ENCODE results near the gene SMARCA1.

Gene SMARCA1

DNA sequence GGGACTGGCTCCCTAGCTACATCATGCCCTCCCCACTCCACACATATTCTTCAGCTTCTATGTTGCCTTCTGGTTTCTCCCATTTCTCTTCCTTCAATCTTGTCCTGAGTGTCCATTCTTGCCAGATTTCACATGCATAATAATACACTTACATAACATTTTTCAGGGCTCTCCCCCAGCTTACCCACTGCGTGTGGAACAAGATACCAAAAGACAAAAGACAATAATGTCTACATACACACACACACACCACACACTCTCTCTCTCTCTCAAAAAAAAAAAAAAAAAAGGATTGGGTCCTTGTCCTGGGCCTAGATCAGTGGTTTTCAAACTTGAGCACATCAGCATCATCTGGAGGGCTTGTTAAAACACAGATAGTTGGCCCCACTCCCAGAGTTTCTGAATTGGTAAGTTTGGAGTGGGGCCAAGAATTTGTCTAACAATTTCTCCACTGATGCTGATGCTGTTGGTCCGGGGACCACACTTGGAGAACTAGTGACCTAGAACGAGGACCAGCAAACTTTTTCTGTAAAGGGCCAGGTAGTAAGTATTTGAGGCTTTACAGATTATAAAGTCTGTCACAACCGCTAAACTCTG, 6.5 kb upstream of the SMARCA1 start:
- H3K4me3 ChIP-seq (ENCODE audit: insufficient read length, low read depth), result no peak overlapping the region
- H3K4me1 ChIP-seq (ENCODE audit: insufficient read depth, insufficient read length), result no peaks in the 10 kb centered on the region
- DNase-seq (ENCODE audit: low read depth, low spot score), result no peak
- no peak for TF ChIP-seq ZNF274 (IDR thresholded peaks at IDR 0.05; ENCODE audit: low read depth, low read length)
- no peak for TF ChIP-seq YY1 (IDR thresholded peaks at IDR 0.05; ENCODE audit: insufficient read depth, insufficient read length)
- TF ChIP-seq SUZ12 (IDR thresholded peaks at IDR 0.05; ENCODE audit: extremely low read depth, insufficient read depth, insufficient read length), result no peak
- no peaks in the 10 kb centered on the region for H3K27me3 ChIP-seq (ENCODE audit: insufficient read depth, insufficient read length)
- no peak overlapping the region for H3K9ac ChIP-seq (ENCODE audit: insufficient read length, low read depth)
- H3K36me3 ChIP-seq (ENCODE audit: insufficient read depth, insufficient read length, low read length), result no peaks in the 10 kb centered on the region
- H3K9me3 ChIP-seq (ENCODE audit: insufficient read depth, low read length), result no peaks in the 10 kb centered on the region

DNA sequence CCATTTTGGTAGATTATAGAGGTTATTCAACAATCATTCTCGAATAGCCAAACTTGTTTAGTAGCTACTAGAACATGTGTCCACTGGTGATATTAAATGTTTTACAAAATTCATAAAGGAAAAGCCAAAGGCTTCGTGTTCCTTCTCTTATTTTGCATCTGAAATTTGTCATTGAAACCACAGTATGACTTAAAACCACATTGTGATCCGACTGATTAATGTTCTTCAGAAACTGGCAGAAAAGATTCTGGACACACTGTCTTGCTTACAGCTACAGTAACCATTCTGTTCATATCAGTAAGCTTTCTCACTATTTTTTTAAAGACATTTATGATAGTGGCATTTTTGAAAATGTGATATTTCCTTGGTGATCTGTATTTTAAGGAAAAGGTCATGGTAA, 2.6 kb upstream of the SMARCA1 start:
- no peaks in the 10 kb centered on the region for H3K4me1 ChIP-seq (ENCODE audit: insufficient read depth, insufficient read length)
- no peaks in the 10 kb centered on the region for H3K9me3 ChIP-seq (ENCODE audit: insufficient read depth, low read length)
- H3K36me3 ChIP-seq (ENCODE audit: insufficient read depth, insufficient read length, low read length), result no peaks in the 10 kb centered on the region
- H3K9ac ChIP-seq (ENCODE audit: insufficient read length, low read depth), result no peak overlapping the region
- no peak overlapping the region for H3K4me3 ChIP-seq (ENCODE audit: insufficient read length, low read depth)
- DNase-seq (ENCODE audit: low read depth, low spot score), result no peak
- no peaks in the 10 kb centered on the region for H3K27me3 ChIP-seq (ENCODE audit: insufficient read depth, insufficient read length)
- TF ChIP-seq ZNF274 (IDR thresholded peaks at IDR 0.05; ENCODE audit: low read depth, low read length), result no peak
- TF ChIP-seq YY1 (IDR thresholded peaks at IDR 0.05; ENCODE audit: insufficient read depth, insufficient read length), result no peak
- TF ChIP-seq SUZ12 (IDR thresholded peaks at IDR 0.05; ENCODE audit: extremely low read depth, insufficient read depth, insufficient read length), result no peak

DNA sequence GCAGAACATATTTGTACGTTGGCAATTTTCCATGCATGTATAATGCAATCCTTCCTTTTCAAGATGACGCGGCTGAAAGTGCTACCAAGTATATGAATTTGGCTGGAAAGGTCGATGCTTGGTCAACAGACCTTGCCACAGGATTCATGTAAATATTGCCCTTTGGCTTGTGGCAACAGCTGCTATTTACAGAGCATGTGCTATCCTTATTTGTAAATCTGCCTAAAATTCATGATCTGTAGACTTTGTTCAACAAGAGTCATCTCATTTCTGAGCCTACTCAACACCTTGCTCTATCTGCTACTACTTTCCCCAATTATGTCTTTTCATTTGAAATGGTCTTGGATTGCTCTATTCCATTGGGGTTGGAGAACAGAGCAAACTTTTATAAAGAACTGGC, 1.9 kb upstream of the SMARCA1 start:
- DNase-seq (ENCODE audit: low read depth, low spot score), result no peak
- Histone ChIP-seq H3K27me3 (ENCODE audit: insufficient read depth, insufficient read length) (no peaks in the 10 kb centered on the region), H3K36me3 (ENCODE audit: insufficient read depth, insufficient read length, low read length) (no peaks in the 10 kb centered on the region), H3K4me1 (ENCODE audit: insufficient read depth, insufficient read length) (no peaks in the 10 kb centered on the region), H3K4me3 (ENCODE audit: insufficient read length, low read depth) (no peak overlapping the region), H3K9ac (ENCODE audit: insufficient read length, low read depth) (no peak overlapping the region), H3K9me3 (ENCODE audit: insufficient read depth, low read length) (no peaks in the 10 kb centered on the region)
- no peak for TF ChIP-seq SUZ12 (IDR thresholded peaks at IDR 0.05; ENCODE audit: extremely low read depth, insufficient read depth, insufficient read length)

DNA sequence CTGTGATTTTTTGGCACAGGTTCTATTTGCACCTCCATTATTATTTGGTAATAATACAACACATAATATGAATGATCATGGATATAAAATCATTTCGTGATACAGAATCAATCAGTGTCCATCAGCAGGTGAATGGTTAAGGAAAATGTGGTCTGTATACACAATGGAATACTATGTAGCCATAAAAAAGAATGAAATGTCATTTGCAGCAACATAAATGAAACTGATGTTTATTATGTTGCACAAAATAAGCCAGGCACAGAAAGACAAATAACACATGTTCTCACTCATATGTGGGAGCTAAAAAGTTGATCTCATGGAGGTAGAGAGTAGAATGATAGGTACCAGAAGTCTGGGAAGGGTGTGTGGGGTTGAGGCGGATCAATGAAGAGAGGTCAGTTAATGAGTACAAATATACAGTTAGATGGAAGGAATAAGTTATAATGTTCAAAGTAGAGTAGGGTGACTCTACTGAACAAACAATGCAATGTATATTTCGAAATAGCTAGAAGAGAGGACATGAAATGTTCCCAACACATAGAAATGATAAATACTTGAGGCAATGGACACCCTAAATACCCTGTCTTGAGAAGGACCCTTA, 1.1 kb upstream of the SMARCA1 start:
- no peak for TF ChIP-seq YY1 (IDR thresholded peaks at IDR 0.05; ENCODE audit: insufficient read depth, insufficient read length)
- no peaks in the 10 kb centered on the region for H3K4me1 ChIP-seq (ENCODE audit: insufficient read depth, insufficient read length)
- no peak for DNase-seq (ENCODE audit: low read depth, low spot score)

DNA sequence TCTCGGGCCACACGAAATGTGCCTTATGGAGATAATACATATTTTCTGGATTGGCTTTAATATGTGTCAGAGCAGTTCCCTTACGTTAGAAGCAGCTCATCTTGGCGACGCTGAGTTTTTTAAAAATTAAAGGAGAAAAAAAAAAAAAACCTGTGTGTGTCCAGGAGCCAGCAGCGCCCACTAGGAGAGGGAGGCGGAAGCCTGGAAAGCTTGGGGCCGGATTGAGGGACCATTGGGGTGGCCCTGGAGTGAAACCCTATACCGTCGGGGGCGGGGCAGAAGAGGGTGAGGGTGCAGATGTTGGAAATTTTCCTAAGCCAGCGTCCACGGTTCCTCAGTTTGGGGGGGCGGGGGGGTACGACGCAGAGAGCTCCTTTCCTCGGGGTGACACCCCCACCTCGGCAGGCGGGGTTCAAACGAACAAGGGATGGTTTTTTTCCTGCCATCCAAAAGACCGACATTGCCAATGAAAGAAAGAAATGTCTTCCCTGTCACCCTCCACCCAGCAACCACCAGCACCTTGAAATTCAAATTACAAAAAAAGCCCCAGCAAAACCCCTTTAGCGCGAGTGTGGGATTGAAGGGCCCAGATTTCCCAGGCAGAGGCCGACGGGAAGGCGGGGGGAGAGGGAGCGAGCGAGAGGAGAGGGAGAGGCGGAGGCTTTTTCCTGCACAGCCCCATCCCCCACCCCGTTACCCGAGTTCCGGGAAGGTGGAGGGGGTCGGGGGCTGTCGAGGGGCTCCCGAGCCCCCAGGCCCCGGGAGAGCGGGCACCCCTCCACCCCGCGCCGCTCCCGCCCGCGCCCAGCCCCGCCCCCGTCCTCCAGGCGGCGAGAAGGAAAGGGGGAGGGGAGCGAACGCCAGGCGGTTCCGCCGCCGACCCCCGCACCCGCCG, 859 bp downstream of the SMARCA1 start:
- TF ChIP-seq YY1 (IDR thresholded peaks at IDR 0.05; ENCODE audit: insufficient read depth, insufficient read length), result no peak
- no peak for TF ChIP-seq ZNF274 (IDR thresholded peaks at IDR 0.05; ENCODE audit: low read depth, low read length)
- TF ChIP-seq SUZ12 (IDR thresholded peaks at IDR 0.05; ENCODE audit: extremely low read depth, insufficient read depth, insufficient read length), result no peak
- Histone ChIP-seq H3K4me1 (ENCODE audit: insufficient read depth, insufficient read length) (no peaks in the 10 kb centered on the region), H3K4me3 (ENCODE audit: insufficient read length, low read depth) (peak overlapping the region; percentile 75), H3K27me3 (ENCODE audit: insufficient read depth, insufficient read length) (no peaks in the 10 kb centered on the region), H3K9me3 (ENCODE audit: insufficient read depth, low read length) (no peaks in the 10 kb centered on the region), H3K36me3 (ENCODE audit: insufficient read depth, insufficient read length, low read length) (no peaks in the 10 kb centered on the region), H3K9ac (ENCODE audit: insufficient read length, low read depth) (peak overlapping the region; percentile 79)
- no peak for DNase-seq (ENCODE audit: low read depth, low spot score)

More for the DNA sequence above, 1.1 kb upstream of the SMARCA1 start:
- no peaks in the 10 kb centered on the region for H3K36me3 ChIP-seq (ENCODE audit: insufficient read depth, insufficient read length, low read length)
- H3K9me3 ChIP-seq (ENCODE audit: insufficient read depth, low read length), result no peaks in the 10 kb centered on the region
- H3K9ac ChIP-seq (ENCODE audit: insufficient read length, low read depth), result no peak overlapping the region
- peak overlapping the region; percentile 42 for H3K4me3 ChIP-seq (ENCODE audit: insufficient read length, low read depth)
- no peaks in the 10 kb centered on the region for H3K27me3 ChIP-seq (ENCODE audit: insufficient read depth, insufficient read length)

DNA sequence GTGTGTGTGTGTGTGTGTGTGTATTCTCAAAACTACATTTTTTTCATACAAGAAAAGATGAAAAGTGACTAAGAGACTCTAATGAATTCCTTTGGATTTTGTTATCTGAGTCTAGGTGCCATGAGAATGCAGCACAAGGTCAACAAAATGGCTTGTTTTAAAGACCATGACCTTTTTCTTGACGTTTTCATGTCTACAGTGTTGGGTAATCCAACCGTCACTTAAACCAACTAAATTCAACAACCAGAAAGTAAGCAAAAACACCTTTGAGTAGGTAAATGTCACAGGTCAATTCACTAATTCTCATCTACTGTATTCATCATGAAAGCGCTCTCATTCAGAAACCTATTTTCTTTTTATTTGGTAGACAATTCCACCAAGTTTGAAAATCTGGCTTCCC, 3.1 kb downstream of the SMARCA1 start:
- Histone ChIP-seq H3K9me3 (ENCODE audit: insufficient read depth, low read length) (no peaks in the 10 kb centered on the region), H3K9ac (ENCODE audit: insufficient read length, low read depth) (no peak overlapping the region), H3K36me3 (ENCODE audit: insufficient read depth, insufficient read length, low read length) (peaks cover 2% of the 10 kb centered on the region), H3K4me1 (ENCODE audit: insufficient read depth, insufficient read length) (no peaks in the 10 kb centered on the region), H3K4me3 (ENCODE audit: insufficient read length, low read depth) (no peak overlapping the region), H3K27me3 (ENCODE audit: insufficient read depth, insufficient read length) (no peaks in the 10 kb centered on the region)
- DNase-seq (ENCODE audit: low read depth, low spot score), result no peak
- TF ChIP-seq YY1 (IDR thresholded peaks at IDR 0.05; ENCODE audit: insufficient read depth, insufficient read length), result no peak
- TF ChIP-seq ZNF274 (IDR thresholded peaks at IDR 0.05; ENCODE audit: low read depth, low read length), result no peak
- no peak for TF ChIP-seq SUZ12 (IDR thresholded peaks at IDR 0.05; ENCODE audit: extremely low read depth, insufficient read depth, insufficient read length)

DNA sequence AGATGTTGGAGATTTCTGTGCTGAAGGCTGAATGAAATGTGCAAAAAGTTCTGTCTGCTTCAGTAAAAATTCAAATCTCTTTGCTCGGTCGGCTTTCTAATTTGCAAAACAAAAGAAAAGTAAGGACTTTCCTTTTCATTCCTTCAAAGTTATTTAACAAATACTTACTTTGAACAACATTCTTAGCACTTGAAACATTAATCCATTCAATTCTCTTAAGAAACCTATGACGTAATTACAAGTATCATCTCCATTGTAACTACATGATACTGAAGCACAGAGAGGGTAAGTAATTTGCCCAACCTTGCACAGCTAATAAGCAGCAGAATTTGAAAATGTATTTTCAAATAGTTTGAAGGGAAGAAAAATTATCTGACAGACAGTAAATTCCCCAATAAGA, 6.9 kb downstream of the SMARCA1 start:
- Histone ChIP-seq H3K9ac (ENCODE audit: insufficient read length, low read depth) (no peak overlapping the region), H3K27me3 (ENCODE audit: insufficient read depth, insufficient read length) (no peaks in the 10 kb centered on the region), H3K9me3 (ENCODE audit: insufficient read depth, low read length) (no peaks in the 10 kb centered on the region), H3K36me3 (ENCODE audit: insufficient read depth, insufficient read length, low read length) (peaks cover 2% of the 10 kb centered on the region), H3K4me3 (ENCODE audit: insufficient read length, low read depth) (no peak overlapping the region), H3K4me1 (ENCODE audit: insufficient read depth, insufficient read length) (no peaks in the 10 kb centered on the region)
- no peak for DNase-seq (ENCODE audit: low read depth, low spot score)
- TF ChIP-seq SUZ12 (IDR thresholded peaks at IDR 0.05; ENCODE audit: extremely low read depth, insufficient read depth, insufficient read length), result no peak
- TF ChIP-seq ZNF274 (IDR thresholded peaks at IDR 0.05; ENCODE audit: low read depth, low read length), result no peak
- TF ChIP-seq YY1 (IDR thresholded peaks at IDR 0.05; ENCODE audit: insufficient read depth, insufficient read length), result no peak

Data from NT2/D1 (cell line).